GM15510 (cell line): Measurements from ENCODE around the gene XRN1.

Experiments
- POLR2A ChIP-seq: IDR thresholded peaks from 3 replicates; pipeline ENCODE4 v1.6.1; 2011; ENCODE audit warnings: borderline replicate concordance; ENCODE audit not compliant: insufficient read length; ENCODE audit errors: extremely low read depth

Gene XRN1

DNA sequence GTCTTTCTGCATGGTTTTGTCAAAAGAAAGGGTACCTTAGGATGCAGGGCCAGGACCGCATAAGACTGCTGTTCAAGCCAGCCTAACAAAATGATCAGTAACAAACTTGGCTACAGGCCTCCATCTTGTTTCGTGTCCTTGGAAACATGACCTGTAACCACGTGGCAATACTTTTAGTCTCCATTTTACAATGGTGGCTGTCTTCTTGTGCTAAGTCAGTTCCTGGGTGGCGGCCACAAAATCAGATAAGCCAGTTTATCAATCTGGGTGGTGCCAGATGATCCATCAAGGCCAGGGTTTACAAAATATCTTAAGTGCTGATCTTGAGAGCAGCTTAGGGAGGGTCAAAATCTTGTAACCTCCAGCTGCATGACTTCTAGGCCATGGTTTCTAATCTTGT, 165.3 kb downstream of the XRN1 start:
- no peak for TF ChIP-seq POLR2A

DNA sequence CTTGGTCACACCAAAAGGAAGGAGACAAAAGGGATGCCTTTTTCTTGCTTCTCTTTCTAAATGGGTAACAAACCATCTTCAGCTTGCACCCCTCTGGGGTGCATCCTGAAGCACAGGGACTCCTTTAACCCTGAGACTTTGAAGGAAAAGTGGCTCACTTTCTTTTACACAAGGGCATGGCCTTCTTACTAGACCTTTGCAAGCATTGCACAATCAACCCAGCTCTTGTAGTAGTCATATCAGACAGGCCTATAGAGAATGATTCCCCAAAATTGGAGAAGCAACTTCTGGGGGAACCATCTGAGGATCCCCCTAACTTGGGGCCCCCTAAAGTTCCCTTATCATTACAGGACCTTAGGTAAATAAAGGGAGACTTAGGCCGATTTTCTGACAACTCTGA, 166.4 kb downstream of the XRN1 start:
- TF ChIP-seq POLR2A: no peak

DNA sequence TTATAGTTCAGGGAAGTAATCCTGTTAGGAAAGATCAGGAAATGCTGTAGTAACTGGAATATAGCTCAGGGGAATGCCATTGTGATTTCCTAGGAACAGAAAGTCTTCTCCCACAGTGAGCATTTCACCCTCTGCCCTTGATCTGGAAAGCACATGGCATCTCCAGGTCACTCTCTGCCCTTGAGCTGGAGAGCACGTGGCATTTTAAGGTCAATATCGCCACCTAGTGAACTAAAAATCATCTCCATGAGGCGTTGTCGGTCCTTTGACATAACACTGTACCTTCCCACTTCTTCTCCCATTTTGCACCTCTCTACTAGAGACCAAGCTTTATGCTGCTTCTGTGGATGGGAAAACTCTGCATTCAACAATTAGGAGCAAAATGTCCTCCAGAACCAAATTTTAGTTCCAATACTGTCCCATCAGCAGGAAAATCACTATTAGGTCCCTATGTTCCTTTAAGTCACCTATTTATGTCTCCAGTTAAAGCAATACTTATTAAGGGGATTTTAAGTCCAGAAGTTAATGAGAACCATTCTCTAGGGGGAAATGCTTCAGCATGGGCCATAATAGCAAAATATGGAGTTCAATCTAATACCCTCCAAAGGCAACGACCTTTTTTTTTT, 167.8 kb downstream of the XRN1 start:
- TF ChIP-seq POLR2A: no peak

DNA sequence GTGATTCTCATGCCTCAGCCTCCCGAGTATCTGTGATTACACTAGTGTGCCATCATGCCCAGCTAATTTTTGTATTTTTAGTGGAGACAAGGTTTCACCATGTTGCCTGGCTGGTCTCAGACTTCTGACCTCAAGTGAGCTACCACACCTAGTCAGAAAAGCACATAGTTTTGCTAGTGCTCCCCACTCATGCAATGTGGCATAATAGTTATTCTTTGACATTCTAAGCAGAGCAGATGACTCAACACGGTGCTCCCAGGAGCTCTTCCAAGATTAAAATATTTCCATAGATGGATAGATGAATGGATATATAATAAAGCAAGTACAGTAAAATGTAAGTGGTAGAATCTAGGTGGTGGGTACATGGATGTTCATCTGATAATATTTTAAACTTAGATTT, 169.4 kb downstream of the XRN1 start:
- TF ChIP-seq POLR2A: no peak

DNA sequence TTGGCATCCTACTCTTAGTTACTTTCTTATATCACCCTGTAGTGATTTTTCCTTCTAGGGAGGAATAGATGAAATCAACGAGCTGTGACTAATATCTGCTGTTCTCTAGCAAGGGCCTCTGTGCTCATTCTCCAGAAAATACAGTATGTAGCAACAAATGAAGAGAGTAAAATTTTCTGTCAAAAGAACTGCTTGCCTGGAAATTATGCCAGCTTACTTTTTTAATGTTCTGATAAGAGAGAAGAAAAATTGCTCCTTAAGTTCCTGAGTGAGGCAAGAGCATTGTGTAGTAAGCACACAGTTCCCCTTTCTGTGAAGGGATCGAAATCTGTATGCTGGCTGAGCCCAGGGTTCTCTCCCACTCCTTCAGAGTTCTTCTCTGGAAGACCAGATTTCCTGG, 171.1 kb downstream of the XRN1 start:
- no peak for TF ChIP-seq POLR2A

DNA sequence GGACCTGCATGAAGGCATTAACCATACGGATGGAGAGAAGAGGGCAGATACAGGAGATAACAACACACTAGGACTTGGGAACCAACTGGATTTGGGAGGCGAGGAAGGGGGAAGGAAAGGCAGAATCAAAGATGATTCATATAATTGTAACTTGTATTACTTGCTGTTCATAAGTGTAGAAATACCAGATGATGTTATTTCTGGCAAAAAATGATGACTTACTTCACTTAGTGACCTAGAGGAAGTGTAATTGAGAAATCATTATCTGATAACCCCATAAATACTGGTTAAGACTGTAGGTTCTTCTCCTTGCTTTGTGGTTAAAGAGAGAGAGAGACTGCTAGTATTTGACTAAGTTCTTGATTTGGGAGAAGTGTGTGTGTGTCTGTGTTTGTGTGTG, 172.0 kb downstream of the XRN1 start:
- no peak for TF ChIP-seq POLR2A

DNA sequence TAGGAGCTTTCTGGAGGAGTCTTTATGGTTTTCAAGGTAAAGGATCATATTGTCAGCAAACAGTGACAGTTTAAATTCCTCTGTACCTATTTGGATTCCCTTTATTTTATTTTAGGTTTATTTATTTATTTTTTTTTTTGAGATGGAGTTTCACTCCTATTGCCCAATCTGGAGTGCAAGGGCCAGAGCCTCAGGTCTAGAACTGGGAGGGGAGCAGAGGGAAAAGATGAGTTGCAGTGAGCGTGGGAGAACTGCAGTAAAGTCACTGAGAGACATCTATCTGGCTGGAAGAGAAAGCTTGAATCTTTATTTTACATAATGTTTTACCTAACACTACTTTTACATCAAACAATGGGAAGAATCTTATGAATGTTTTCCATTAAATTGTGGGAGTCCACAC, 172.9 kb downstream of the XRN1 start:
- TF ChIP-seq POLR2A: no peak

DNA sequence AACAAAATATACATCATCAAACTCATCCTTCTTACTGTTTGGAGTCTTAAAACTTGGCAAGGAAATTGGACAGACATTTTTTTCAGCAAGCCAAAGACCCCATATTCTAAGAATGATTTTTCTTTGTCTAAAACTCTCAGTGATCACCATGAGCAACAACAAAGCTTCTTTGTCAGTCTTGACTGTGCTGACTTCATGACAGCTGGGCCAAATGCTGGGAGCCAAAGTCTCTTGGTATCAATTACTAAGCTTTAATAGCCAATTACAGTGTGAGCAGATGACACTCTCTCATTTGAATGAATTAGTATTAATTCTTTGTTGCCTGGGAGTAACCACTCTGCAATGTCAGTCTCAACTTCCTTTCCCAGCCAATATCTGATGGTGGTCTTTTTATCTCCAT, 174.3 kb downstream of the XRN1 start:
- no peak for TF ChIP-seq POLR2A

DNA sequence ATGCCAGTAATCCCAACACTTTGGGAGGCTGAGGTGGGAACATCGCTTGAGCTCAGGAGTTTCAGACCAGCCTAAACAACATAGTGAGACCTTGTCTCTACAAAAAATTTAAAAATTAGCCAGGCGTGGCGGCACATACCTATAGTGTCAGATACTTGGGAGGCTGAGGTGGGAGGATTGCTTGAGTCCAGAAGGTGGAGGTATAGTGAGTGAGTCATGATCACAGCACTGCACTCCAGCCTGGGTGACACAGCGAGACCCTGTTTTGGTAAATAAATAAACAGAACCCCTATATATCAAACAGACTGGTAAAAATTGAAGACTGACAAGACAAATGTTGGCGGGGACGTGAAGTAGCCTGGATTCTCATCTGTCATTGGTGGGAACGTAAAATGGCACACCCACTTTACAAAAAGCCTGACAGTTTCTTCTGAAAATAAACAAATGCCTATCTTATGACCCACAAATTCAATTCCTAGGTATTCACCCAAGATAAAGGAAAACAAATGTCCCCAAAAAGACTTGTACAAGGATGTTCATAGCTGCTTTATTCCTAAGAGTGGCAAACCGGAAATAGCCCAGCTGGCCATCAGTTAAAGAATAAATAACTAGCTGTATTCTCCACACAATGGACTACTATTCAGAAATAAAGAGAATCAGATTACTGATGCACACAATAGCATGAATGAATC, 175.5 kb downstream of the XRN1 start:
- no peak for TF ChIP-seq POLR2A

DNA sequence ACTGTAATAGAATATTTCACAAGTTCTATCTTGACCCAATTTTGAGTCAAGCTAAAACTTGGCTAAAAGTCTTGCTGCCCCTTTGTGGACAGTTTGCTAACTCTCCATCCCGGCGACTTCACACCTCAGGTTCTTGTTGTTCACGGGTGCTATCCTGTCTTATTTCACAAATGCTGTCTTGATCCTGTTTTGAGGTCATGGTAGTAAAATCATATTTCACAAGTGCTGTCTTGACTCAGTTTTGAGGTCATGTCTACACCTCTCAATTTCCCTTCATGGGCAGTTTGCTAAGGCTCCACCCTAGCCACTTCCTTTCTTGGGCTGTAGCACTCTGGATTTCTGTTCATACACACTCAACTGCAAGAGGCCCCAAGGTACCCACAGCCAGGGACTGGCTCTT, 177.4 kb downstream of the XRN1 start:
- TF ChIP-seq POLR2A: no peak

DNA sequence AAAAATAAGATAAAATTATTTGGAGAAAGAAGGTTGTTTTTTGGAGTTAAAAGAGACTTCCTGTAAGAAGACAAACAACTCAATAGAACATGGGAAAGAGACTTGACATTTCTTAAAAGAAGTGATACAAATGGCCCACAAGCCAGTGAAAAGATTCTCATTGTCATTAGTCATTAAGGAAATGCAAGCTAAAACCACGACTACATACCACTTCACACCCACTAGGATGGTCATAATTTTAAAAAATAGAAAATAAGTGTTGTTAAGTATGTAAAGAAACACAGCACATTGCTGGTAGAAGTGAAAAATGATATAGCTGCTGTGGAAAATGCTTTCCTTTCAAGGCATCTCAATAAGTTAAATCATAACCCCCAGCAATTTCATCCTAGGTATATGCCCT, 178.1 kb downstream of the XRN1 start:
- no peak for TF ChIP-seq POLR2A

DNA sequence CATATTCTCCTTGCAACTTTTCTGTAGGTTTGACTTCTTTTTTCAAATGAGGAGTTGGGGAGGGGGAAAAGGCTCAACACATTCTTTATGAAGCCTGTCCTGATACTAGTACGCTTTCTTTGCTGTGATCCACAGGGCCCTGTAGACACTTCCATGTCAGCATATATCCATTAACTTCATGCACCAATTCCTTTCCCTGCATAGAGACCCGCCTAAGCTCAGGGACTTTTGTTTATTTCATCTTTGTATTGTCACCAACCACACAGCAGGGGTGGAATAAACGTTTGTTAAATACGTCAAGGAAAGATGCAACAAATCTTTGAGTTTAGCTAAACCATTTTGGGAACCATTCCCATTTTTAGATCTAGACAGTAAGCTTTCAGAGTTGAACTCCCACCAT, 179.4 kb downstream of the XRN1 start:
- no peak for TF ChIP-seq POLR2A

DNA sequence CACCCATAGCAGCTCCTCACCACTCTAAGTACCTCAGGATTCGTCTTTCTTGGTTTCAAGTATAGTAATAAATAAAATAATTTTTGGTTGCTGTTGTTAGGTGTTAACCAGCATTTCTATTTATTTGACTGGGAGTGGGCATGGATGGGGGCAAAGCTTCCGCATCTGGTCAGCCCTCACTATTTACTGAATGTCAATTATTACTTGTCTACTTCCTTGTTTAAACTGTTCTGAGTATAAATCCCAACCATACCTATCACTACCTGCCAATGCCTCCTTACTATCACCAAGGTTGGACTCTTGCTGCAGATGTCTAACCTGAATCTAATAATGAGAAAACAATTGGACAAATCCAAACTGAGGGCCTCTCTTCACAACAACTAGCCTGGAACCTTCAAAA, 180.6 kb downstream of the XRN1 start:
- TF ChIP-seq POLR2A: no peak

DNA sequence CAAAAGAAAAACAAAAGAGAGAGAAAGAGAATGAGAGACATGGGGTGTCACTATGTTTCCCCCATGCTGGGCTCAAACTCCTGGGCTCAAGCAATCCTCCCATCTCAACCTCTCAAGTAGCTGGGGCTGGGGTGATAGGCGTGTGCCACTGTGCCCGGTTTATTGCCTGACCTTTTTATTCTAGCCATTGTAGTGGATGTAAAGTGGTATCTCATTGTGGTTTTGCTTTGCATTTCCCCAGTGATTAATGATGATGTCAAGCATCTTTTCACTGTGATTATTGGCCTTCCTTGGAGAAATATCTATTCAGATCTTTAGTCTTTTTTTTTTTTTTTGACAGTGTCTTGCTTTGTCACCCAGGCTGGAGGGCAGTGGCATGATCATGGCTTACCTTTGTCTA, 184.7 kb downstream of the XRN1 start:
- TF ChIP-seq POLR2A: no peak

DNA sequence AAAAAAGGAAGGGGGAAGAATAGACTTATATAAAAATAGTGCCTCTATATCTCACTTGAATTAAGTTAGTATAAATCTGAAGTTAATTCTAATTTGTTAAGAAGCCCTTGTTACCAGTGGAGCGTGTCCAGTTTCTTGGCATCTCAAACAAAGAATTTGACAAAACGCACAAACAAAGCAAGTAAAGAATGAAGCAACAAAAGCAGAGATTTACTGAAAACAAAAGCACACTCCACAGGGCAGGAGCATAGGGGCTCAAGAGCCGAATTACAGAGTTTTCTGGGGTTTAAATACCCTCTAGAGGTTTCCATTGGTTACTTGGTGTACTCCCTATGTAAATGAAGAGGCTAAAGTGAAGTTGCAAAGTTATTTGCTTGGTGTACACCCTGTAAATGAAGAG, 188.5 kb downstream of the XRN1 start:
- no peak for TF ChIP-seq POLR2A

DNA sequence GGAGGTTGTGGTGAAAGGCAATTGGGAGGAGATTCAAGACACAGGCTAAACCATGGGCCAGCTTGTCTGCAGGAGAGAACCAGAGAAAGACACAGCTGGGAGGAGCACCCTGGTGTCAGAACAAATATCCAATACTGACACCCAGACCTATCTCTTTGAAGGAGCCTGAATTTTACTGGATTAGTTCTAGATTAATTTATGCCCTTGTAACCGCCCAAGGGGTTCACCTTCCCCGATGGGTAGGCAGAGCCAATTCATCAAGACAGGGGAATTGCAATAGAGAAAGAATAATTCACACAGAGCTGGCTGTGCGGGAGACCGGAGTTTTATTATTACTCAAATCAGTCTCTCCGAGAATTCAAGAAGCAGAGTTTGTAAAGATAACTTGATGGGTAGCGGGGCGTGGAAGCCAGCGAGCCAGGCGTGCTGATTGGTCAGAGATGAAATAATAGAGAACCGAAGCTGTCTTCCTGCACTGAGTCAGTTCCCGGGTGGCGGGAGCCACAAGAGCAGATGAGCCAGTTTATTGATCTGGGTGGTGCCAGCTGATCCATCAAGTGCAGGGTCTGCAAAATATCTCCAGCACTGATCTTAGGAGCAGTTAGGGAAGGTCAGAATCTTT, 191.0 kb downstream of the XRN1 start:
- TF ChIP-seq POLR2A: no peak
